Rectal smooth muscle tissue (tissue), 1 donor: Measurements from ENCODE around the gene VTN.
A peak's percentile ranks its signal among the peaks of the same experiment; 100 is the strongest.

Source experiments
- H3K27ac ChIP-seq: one replicate; pipeline ENCODE4 v1.7.0; 2013; ENCODE audit warnings: low read depth, low read length, inconsistent platforms
- H3K27me3 ChIP-seq: one replicate; pipeline ENCODE4 v1.7.0; 2013; ENCODE audit warnings: low read length; ENCODE audit not compliant: control insufficient read depth, insufficient read depth
- H3K36me3 ChIP-seq: one replicate; pipeline ENCODE4 v1.7.0; 2013; ENCODE audit warnings: low read length; ENCODE audit not compliant: control insufficient read depth, insufficient read depth
- H3K4me1 ChIP-seq: one replicate; pipeline ENCODE4 v1.7.0; 2013; ENCODE audit warnings: low read length; ENCODE audit not compliant: control insufficient read depth, insufficient read depth
- H3K4me3 ChIP-seq: one replicate; pipeline ENCODE4 v1.7.0; 2013; ENCODE audit warnings: low read length
- H3K9ac ChIP-seq: one replicate; pipeline ENCODE4 v1.7.0; 2013; ENCODE audit warnings: low read length

Gene VTN

GRCh38 chr17:28319598-28319935 lies 50.5 kb downstream of the VTN start:
- Histone ChIP-seq H3K27ac (no peak overlapping the region), H3K4me3 (peak overlapping the region; percentile 85), H3K4me1 (peaks cover 4% of the 10 kb centered on the region), H3K27me3 (no peaks in the 10 kb centered on the region), H3K36me3 (no peaks in the 10 kb centered on the region), H3K9ac (no peak overlapping the region)

DNA sequence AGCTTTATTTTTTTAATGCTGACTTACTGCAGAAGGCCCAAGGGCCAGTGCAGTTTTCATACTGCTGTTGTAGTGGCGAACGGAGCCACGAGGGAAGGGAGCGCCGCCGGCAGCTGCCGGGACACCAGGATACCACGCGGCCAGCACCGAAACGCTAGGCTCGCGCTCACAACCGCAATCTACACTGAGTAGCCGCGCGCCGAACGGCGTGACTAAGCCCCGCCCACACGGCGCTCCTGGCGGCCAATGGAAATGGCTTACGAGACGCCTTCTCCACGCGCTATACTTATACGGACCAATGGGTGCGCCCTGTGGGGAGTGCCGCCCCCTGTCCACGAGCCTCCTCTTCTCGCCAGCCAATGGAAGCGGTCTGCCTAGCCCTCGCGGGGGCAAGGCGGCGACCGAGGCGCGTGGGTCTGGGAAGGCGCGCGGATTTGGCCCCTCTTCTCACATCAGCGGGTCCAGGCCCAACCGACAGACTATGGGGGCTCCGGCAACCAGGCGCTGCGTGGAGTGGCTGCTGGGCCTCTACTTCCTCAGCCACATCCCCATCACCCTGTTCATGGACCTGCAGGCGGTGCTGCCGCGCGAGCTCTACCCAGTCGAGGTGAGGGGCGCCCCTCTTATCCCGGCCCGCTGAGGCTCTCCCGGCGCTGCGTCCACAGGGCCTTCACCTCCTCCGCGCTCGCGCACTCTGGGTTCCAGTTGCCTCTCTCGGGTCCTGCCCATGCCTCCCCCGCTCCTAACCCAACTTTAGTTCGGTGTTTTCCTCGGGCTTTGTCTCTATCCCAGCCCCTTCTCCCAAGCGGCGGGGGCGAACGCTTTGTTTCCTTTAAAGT lies 51.1 kb downstream of the VTN start, which contains the start of gene TMEM97:
TSS of gene TMEM97 (plus strand) at position 442 of the 839 bp plus-strand sequence. CDS start at position 482, 40 bp downstream.
- Histone ChIP-seq H3K27ac (no peak within 1 kb of the TSS), H3K4me1 (peaks cover 4% of the 10 kb centered on the region), H3K4me3 (peak within 1 kb of the TSS; percentile 85)

GRCh38 chr17:28317966-28318758 lies 51.9 kb downstream of the VTN start:
- H3K27ac ChIP-seq, result no peak overlapping the region
- H3K9ac ChIP-seq, result no peak overlapping the region
- H3K4me3 ChIP-seq, result peak overlapping the region; percentile 85
- H3K27me3 ChIP-seq, result no peaks in the 10 kb centered on the region
- no peaks in the 10 kb centered on the region for H3K36me3 ChIP-seq
- peaks cover 4% of the 10 kb centered on the region for H3K4me1 ChIP-seq

More for the DNA sequence above, 51.1 kb downstream of the VTN start, which contains the start of gene TMEM97:
- Histone ChIP-seq H3K9ac (no peak within 1 kb of the TSS), H3K27me3 (no peaks in the 10 kb centered on the region), H3K36me3 (no peaks in the 10 kb centered on the region)
